Measurements from ENCODE around the gene GPX4. TPM values are rescaled to one million over a fixed set of nuclear protein-coding genes. Genes with fewer than 3 reads are reported as not detected.

GPX4 gene
- total RNA-seq, 1 donor from 2014 or later: 190 TPM

DNA sequence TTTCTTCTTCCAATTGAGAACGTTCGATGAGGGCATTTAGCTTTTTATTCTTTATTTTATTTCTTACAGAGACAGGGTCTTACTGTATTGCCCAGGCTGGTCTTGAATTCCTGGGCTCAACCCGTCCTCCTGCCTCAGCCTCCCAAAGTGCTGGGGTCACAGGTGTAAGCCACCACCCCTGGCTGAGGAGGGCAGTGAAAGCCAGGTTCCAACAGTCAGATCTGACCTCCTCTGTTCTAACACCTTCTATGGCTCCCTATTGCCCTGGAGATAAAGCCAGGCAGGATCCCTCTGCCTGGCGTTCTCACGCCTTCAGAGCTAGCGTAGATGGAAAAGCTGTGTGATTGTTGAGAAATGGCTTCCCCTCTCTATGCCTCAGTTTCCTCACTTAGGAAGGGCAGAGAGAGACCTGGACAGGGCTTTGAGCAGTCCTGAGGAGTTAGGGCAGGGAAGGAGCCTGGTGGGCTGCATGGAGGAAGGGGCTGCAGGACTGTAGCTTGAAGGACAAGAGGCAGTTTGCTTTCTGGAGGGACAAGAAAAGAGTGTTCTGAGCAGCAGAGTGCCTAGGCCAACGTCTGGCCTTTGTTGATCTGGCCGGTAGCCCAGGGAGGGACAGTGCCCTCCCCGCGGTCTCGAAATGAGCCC lies 31.3 kb upstream of the GPX4 start:
- Mint-ChIP-seq H3K27me3 (ENCODE audit: low read depth) (peaks cover 41% of the 10 kb centered on the region), H3K4me1 (peaks cover 5% of the 10 kb centered on the region), H3K9me3 (no peaks in the 10 kb centered on the region), H3K36me3 (no peaks in the 10 kb centered on the region), H3K4me3 (no peak overlapping the region), H3K27ac (no peak overlapping the region)
- TF ChIP-seq, protein P1, sequence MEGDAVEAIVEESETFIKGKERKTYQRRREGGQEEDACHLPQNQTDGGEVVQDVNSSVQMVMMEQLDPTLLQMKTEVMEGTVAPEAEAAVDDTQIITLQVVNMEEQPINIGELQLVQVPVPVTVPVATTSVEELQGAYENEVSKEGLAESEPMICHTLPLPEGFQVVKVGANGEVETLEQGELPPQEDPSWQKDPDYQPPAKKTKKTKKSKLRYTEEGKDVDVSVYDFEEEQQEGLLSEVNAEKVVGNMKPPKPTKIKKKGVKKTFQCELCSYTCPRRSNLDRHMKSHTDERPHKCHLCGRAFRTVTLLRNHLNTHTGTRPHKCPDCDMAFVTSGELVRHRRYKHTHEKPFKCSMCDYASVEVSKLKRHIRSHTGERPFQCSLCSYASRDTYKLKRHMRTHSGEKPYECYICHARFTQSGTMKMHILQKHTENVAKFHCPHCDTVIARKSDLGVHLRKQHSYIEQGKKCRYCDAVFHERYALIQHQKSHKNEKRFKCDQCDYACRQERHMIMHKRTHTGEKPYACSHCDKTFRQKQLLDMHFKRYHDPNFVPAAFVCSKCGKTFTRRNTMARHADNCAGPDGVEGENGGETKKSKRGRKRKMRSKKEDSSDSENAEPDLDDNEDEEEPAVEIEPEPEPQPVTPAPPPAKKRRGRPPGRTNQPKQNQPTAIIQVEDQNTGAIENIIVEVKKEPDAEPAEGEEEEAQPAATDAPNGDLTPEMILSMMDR (IDR thresholded peaks at IDR 0.05; ENCODE audit: unreplicated experiment): no peak
- DNase-seq (ENCODE audit: low spot score in 2 of 2, unreplicated experiment in 2 of 2): no peak

DNA sequence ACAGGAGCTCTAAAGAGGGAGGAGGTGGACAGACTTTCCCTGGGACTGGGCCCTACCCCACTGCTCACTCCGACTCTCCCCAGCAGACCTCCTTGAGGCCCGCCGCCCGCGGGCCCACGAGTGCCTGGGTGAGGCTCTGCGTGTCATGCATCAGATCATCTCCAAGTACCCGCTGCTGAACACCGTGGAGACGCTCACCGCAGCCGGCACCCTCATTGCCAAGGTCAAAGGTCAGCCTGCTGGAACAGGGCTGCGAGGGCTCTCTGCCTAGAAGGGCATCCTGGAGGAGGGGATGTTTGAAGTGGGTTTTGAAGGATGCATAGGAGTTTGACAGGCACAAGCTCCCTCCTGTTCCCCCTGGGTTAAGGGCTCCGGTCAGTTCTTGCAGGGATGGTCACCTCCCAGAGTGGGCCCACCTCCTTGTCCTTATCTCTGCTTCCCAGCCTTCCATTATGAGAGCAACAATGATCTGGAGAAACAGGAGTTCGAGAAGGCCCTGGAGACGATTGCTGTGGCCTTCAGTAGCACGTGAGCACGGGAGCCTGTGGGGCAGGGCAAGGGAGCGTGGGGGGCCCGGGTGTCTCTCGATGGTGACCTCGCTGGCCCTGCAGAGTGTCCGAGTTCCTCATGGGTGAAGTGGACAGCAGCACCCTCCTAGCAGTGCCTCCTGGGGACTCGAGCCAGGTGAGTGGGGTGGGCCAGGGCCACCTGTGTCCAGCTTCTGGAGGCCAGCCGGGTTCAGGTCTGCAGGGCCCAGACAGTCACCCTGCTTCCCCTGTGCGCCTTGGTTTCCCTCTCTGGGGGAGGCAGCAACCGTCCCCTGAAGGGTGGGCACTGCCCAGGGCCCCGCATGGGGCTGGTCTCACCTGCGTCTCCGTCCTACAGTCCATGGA lies 30.5 kb upstream of the GPX4 start:
- H3K27ac Mint-ChIP-seq: no peak overlapping the region

DNA sequence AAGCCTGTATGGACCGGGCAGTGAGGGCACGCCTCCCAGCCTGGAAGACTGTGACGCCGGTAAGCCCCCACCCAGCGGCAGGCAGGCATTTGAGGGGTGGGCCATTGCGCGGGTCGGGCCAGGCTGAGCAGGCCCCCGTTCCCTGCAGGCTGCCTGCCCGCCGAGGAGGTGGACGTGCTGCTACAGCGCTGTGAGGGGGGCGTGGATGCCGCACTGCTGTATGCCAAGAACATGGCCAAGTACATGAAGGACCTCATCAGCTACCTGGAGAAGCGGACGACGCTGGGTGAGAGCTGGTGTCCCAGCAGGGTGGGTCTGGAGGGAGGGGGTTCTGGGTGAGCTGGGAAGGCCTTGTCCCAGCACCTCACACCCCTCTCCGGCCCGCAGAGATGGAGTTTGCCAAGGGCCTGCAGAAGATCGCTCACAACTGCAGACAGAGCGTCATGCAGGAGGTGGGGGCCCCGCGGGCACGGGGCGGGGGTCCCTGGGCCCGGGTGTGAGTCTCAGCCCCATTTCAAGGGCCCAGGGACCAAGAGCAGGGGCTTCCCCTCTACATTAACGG lies 29.8 kb upstream of the GPX4 start:
- Mint-ChIP-seq H3K27me3 (ENCODE audit: low read depth) (peaks cover 32% of the 10 kb centered on the region), H3K36me3 (no peaks in the 10 kb centered on the region), H3K4me3 (no peak overlapping the region), H3K27ac (no peak overlapping the region), H3K9me3 (no peaks in the 10 kb centered on the region), H3K4me1 (peaks cover 5% of the 10 kb centered on the region)
- TF ChIP-seq, protein P1 (IDR thresholded peaks at IDR 0.05; ENCODE audit: unreplicated experiment): no peak
- DNase-seq (ENCODE audit: low spot score in 2 of 2, unreplicated experiment in 2 of 2): no peak

More for the DNA sequence above, 30.5 kb upstream of the GPX4 start:
- Mint-ChIP-seq H3K36me3 (no peaks in the 10 kb centered on the region), H3K27me3 (ENCODE audit: low read depth) (peaks cover 38% of the 10 kb centered on the region), H3K4me3 (no peak overlapping the region), H3K9me3 (no peaks in the 10 kb centered on the region), H3K4me1 (peaks cover 5% of the 10 kb centered on the region)
- TF ChIP-seq, protein P1 (IDR thresholded peaks at IDR 0.05; ENCODE audit: unreplicated experiment): no peak
- no peak for DNase-seq (ENCODE audit: low spot score in 2 of 2, unreplicated experiment in 2 of 2)

DNA sequence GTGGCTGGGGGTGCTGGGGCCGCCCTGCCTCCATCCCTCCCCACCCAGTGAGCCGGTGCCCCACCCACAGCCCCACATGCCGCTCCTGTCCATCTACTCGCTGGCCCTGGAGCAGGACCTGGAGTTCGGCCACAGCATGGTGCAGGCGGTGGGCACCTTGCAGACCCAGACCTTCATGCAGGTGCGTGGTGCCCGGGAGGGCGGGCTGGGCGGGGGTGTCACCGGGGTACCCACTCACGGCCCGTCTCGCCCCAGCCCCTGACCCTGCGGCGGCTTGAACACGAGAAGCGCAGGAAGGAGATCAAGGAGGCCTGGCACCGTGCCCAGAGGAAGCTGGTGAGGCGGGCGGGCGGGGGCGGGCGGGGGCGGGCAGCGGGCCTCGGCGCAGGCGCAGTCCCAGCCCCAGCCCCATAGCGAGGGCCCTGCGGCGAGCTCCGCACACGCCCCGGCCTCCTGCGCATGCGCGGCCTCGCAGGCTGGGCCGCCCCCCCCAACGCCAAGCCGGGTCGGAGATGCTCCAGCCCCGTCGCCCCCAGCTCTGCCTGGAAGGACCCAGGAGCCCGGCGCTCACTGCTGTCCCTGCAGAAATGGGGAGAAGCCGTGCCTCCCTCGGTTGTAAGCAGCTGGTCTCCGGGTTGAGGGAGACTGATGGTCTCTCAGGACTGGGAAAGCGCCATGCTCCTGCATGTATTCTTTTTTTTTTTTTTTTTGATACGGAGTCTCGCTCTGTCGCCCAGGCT lies 29.1 kb upstream of the GPX4 start:
- Mint-ChIP-seq H3K4me3 (no peak overlapping the region), H3K27me3 (ENCODE audit: low read depth) (peaks cover 26% of the 10 kb centered on the region), H3K36me3 (no peaks in the 10 kb centered on the region), H3K4me1 (peaks cover 5% of the 10 kb centered on the region), H3K27ac (no peak overlapping the region), H3K9me3 (no peaks in the 10 kb centered on the region)
- TF ChIP-seq, protein P1 (IDR thresholded peaks at IDR 0.05; ENCODE audit: unreplicated experiment): no peak
- no peak for DNase-seq (ENCODE audit: low spot score in 2 of 2, unreplicated experiment in 2 of 2)

DNA sequence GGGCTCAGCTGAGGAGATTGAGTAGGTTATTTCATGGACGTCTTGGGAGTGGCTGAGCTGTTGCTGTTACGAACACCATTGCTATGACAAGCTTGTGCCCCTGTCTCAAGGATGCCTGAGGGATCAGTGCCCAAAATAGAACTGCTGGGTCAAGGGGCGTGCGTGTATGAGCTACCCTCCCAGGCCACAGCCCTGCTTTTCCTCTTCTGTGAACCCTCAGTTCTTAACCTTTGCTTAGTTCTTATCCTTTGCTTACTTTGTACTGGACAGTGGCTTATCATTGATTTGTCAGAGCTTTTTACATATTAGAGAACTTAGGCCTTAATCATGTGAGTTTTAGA lies 27.8 kb upstream of the GPX4 start:
- H3K4me1 Mint-ChIP-seq: peaks cover 5% of the 10 kb centered on the region
- H3K4me3 Mint-ChIP-seq: no peak overlapping the region
- TF ChIP-seq, protein P1 (IDR thresholded peaks at IDR 0.05; ENCODE audit: unreplicated experiment): no peak
- peaks cover 14% of the 10 kb centered on the region for H3K27me3 Mint-ChIP-seq (ENCODE audit: low read depth)
- H3K27ac Mint-ChIP-seq: no peak overlapping the region
- no peak for DNase-seq (ENCODE audit: low spot score in 2 of 2, unreplicated experiment in 2 of 2)
- no peaks in the 10 kb centered on the region for H3K36me3 Mint-ChIP-seq
- H3K9me3 Mint-ChIP-seq: no peaks in the 10 kb centered on the region
